Measurements from ENCODE around the gene PDE6B. TPM values are rescaled to one million over a fixed set of nuclear protein-coding genes. Genes with fewer than 3 reads are reported as not detected.

The PDE6B gene
- total RNA-seq, 1 donor, result under 0.01 TPM

- TF ChIP-seq, protein P1, sequence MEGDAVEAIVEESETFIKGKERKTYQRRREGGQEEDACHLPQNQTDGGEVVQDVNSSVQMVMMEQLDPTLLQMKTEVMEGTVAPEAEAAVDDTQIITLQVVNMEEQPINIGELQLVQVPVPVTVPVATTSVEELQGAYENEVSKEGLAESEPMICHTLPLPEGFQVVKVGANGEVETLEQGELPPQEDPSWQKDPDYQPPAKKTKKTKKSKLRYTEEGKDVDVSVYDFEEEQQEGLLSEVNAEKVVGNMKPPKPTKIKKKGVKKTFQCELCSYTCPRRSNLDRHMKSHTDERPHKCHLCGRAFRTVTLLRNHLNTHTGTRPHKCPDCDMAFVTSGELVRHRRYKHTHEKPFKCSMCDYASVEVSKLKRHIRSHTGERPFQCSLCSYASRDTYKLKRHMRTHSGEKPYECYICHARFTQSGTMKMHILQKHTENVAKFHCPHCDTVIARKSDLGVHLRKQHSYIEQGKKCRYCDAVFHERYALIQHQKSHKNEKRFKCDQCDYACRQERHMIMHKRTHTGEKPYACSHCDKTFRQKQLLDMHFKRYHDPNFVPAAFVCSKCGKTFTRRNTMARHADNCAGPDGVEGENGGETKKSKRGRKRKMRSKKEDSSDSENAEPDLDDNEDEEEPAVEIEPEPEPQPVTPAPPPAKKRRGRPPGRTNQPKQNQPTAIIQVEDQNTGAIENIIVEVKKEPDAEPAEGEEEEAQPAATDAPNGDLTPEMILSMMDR (IDR thresholded peaks at IDR 0.05; ENCODE audit: insufficient read depth, low read depth, low read length), result no peak
- H3K4me3 ChIP-seq (ENCODE audit: low read depth, low read length), result peak overlapping the region; percentile 55
- DNase-seq (ENCODE audit: low read depth), result no peak
Observed at GRCh38 chr4:663438-664428, 38.4 kb downstream of the PDE6B start.

DNA sequence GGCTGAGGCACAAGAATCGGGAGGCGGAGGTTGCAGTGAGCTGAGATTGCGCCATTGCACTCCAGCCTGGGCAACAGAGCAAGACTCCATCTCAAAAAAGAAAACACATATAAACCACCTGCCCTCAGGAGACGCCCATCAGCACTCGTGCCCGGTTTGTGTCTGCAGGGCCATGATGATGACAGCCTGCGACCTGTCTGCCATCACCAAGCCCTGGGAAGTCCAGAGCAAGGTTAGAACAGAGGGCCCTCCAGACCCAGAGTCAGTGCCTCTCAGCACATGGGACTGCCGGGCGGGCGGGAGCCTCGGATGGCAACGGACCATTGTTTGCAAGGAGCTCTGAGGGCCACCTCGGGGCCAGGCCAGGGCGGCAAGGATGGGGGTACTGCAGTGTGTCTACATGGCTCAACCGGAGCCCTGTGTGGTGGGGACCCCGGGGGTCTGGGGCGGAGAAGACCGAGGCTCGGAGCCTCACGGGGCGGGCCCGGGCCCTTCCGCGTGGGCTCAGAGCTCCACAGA, 39.4 kb downstream of the PDE6B start:
- TF ChIP-seq, protein P1 (IDR thresholded peaks at IDR 0.05; ENCODE audit: insufficient read depth, low read depth, low read length), result no peak
- H3K4me3 ChIP-seq (ENCODE audit: low read depth, low read length), result no peak overlapping the region
- DNase-seq (ENCODE audit: low read depth), result no peak

DNA sequence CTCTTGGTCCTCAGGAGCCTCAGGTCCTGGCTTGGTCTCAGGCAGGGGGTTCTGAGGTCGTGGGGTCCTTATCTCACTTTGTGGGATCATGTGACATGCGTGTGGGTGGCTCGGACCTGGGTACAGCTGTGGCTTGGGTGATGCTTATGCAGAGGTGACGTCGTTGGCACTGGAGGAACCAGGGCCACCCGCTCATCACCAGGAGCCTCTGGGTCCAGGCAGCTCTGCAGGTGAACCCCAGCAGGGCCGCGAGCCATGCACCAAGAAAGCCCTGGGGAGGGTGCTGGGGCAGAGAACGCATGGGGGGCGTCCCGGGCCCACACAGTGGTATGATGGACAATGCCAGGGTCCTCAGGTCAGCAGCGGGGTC, 40.0 kb downstream of the PDE6B start:
- TF ChIP-seq, protein P1 (IDR thresholded peaks at IDR 0.05; ENCODE audit: insufficient read depth, low read depth, low read length), result no peak
- no peak overlapping the region for H3K4me3 ChIP-seq (ENCODE audit: low read depth, low read length)
- no peak for DNase-seq (ENCODE audit: low read depth)

DNA sequence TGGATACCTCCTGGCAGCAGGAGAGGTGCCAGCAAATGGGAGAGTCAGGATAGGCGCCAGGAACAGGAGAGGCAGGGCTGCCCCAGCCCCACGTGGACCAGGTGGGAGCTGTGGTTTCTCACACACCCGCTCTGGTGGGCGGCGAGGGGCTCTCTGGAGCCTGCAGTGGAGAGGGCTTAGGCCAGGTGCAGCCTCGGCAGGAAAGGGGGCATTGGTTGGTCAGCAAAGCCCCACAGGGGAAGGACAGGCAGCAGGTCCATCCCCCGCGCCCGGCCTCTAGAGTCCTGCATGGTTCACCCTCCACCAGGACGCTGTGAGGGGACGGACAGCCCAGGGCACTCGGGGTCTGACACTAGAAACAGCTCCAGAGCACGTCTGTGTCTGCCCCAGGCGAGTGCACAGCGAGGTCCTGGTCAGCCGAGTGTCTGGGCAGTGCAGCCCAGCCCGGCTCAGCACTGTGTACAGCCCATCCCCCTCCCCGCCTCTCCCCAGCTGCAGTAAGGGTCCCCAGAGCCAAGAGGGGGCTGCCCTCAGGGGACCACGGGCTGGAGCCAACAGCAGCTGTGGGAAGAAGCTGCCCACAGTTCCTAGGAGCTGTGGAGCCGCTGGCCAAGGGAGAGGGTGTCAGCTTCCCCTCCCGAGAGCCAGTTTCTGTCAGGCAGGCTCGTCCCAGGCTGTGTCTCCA, 40.5 kb downstream of the PDE6B start:
- TF ChIP-seq, protein P1 (IDR thresholded peaks at IDR 0.05; ENCODE audit: insufficient read depth, low read depth, low read length), result no peak
- no peak overlapping the region for H3K4me3 ChIP-seq (ENCODE audit: low read depth, low read length)
- no peak for DNase-seq (ENCODE audit: low read depth)

GRCh38 chr4:666436-666810, 41.0 kb downstream of the PDE6B start:
- no peak for DNase-seq (ENCODE audit: low read depth)
- no peak overlapping the region for H3K4me3 ChIP-seq (ENCODE audit: low read depth, low read length)
- TF ChIP-seq, protein P1 (IDR thresholded peaks at IDR 0.05; ENCODE audit: insufficient read depth, low read depth, low read length), result no peak

GRCh38 chr4:666822-667544, 41.6 kb downstream of the PDE6B start:
- no peak overlapping the region for H3K4me3 ChIP-seq (ENCODE audit: low read depth, low read length)
- DNase-seq (ENCODE audit: low read depth), result no peak
- TF ChIP-seq, protein P1 (IDR thresholded peaks at IDR 0.05; ENCODE audit: insufficient read depth, low read depth, low read length), result no peak

Measured in fibroblast of villous mesenchyme (primary cell).